ENCODE measurements around the gene NMNAT2.

GRCh38 chr1:183251101-183251958 is 166.8 kb downstream of the NMNAT2 start:
- TF ChIP-seq CTCF (IDR thresholded peaks at IDR 0.05) (no peak), POLR2A (IDR thresholded peaks at IDR 0.05) (no peak)

All from adrenal gland (tissue), 5 donors.